Activated gamma-delta T cell treated with anti-CD3 and anti-CD28 coated beads, Interleukin-2, amount 50 U/mL, for 16 hours (primary cell): ENCODE data around the gene NEK11.
A peak's percentile ranks its signal among the peaks of the same experiment; 100 is the strongest.

Experiments used
- DNase-seq: peaks from one replicate; pipeline ENCODE4 v3.0.0-alpha.2; 2020; ENCODE audit warnings: low read depth

Gene NEK11

DNA sequence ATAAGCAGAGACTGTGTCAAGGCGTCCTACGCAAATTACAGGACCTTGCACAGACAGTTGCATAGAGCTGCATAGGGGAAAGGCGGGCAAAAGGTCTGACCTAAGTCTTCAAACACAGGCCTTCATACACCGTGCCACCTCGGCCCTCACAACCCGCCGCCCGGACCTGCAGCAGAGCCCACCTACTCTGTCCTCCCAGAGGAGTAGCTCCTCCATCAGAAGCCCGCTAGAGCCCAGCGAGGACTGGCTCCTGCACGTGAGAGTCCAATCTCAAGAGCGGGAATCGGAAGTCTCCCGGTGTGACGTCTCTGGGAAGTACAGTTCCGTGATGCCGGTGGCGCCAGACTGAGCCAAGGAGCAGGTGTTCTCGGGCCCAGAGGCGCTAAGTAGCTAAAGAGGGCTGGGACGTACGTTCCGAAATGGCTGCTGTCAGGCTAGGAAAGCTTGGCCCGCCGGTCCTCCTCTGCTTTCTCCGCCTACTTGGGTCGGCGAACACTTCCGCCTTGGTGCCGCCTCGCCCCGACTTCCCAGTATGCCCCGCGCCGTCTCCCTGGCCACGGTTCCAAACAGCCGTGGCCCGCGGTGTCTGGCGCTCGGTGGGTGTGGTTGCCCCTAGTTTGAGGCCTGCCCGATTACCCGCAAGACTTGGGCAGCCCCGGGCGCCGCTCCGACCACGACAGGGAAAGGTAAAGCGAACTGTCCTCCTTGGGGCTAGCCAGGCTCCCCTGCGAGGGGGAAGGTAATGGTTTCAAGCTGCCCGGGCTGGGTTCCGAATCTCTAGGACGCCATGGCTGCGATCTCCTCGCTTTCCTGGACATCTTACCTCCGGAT is at the start of gene NEK11, which contains the start of gene ASTE1:
Gene NEK11 (plus strand): TSS at position 557 of the 831 bp plus-strand sequence. CDS start 2,832 bp downstream, outside the sequence.
Gene ASTE1 (minus strand): TSS at position 505 of the 831 bp plus-strand sequence. CDS start 1,519 bp downstream, outside the sequence.
- peak; percentile 86 for DNase-seq

DNA sequence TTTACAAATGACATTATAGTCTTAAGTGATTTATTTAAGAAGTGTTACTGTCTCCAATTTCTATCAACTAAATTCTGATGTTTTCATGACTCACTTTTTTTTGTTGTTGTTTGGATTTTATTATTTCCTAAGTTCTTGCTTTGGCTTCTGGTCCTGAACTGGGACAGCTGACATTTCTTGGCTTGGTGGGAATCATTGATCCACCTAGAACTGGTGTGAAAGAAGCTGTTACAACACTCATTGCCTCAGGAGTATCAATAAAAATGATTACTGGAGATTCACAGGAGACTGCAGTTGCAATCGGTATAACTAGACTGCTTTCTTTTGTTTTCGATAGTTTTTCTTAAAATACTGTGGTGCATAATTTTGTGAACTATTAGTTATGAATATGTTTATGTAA is 47.6 kb upstream of the NEK11 start:
- DNase-seq: no peak

GRCh38 chr3:130981469-130981868 is 45.2 kb upstream of the NEK11 start:
- DNase-seq: no peak

- no peak for DNase-seq
Measured at GRCh38 chr3:130990282-130990681, 36.4 kb upstream of the NEK11 start.

- DNase-seq: no peak
Measured at GRCh38 chr3:130991126-130991525, 35.6 kb upstream of the NEK11 start.

DNA sequence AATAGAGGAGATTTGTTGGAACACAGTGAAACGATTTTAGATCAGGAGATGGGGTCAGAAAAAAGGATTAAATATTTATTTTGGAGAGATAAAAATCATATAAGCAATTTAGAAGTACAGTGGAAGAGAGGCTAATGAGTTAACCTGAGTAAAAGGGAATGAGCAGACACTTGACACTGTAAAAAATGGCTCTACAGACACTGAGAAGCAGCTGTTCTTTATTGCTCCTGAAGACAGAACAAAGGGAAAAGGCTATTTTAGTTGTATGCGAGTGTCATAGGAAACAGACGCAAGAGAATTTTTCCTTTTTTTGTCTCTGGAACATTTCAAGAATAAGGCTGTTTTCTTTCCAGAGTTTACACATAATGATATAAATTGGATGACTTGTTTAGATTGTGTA is 34.3 kb upstream of the NEK11 start:
- DNase-seq: no peak

GRCh38 chr3:130997289-130997688 is 29.4 kb upstream of the NEK11 start:
- DNase-seq: no peak

DNA sequence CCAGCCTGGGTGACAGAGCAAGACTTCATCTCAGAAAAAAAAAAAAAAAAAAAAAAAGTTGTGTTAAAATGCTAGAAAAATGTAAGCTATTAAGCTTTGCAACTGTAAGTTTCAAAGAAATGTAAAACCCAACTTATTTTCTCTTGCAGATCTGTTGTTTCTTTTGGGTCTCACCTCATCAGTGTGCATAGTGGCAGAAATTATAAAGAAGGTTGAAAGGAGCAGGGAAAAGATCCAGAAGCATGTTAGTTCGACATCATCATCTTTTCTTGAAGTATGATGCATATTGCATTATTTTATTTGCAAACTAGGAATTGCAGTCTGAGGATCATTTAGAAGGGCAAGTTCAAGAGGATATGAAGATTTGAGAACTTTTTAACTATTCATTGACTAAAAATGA is 25.6 kb upstream of the NEK11 start:
- DNase-seq: no peak

- DNase-seq: no peak
Measured at GRCh38 chr3:131004603-131005002, 22.1 kb upstream of the NEK11 start.

DNA sequence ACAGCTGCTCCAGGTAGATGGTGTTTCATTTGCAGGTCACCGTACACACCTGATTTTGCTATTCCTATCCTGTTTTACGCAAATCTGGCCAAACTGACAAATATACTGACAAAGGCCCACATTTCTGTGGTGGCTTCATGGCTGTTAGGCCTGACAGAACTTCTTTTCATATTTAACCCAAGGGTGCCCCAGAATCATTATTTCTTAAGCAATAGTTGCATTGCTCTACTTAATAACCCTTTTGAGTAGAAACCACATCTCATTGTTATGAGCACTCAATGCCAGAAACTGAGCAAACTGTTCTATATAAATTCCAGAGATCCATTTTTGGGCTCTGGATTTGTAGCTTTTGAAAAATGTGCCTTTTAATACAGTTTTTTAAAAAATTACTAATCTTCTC is 19.4 kb upstream of the NEK11 start:
- DNase-seq: no peak

- no peak for DNase-seq
Measured at GRCh38 chr3:131007782-131008181, 18.9 kb upstream of the NEK11 start.

DNA sequence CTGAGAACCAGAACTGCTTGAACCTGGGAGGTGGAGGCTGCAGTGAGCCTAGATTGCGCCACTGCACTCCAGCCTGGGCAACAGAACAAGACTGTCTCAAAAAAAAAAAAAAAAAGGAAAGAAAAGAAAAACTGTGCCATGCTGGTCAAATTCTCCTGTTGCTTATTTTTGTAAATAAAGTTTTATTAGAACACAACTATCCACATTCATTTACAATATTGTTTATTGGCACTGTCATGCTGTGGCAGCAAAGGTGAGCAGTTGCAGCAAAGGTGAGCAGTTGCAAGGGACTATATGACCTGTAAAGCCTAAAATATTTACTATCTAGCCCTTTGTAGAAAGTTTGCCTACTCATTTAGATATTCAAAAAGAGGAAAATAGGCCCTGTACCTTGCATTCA is 18.4 kb upstream of the NEK11 start:
- DNase-seq: no peak

DNA sequence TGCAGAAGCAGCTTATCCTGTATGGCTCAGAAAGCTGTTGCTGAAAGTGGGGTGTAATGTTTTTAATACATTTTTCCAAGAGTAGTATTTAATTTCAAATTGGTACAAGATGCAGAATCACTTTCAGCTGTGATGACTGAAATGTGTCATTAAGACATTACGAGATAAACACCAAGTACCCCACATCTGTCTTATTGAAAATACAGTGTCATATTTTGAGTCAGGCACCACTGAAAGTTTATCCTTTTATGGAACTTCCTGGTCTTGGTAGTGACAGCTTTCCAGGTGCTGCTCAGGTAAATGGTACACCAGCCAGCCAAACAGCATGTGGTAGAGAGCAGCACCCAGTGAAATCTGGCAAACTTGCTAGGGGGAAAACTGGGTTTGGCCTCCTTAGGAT is 17.0 kb upstream of the NEK11 start:
- DNase-seq: no peak

DNA sequence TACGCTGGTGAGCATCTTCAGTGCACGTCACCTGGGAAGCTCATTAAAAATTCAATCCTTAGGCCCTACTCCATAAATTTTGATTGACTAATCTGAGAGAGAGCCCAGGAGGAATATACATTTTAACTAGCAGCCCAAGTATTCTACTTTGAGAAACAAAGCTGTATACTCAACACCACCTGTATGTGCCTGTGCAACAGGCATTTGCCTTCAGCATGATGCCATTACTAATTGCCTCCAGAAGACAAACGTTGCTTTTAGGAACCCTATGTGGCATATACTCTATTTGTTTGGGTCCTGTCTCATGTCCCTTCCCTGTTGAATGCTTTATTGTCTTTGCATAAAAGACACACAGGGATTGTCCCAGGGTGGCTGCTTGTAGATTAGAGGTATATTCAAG is 7.7 kb upstream of the NEK11 start:
- DNase-seq: no peak

DNA sequence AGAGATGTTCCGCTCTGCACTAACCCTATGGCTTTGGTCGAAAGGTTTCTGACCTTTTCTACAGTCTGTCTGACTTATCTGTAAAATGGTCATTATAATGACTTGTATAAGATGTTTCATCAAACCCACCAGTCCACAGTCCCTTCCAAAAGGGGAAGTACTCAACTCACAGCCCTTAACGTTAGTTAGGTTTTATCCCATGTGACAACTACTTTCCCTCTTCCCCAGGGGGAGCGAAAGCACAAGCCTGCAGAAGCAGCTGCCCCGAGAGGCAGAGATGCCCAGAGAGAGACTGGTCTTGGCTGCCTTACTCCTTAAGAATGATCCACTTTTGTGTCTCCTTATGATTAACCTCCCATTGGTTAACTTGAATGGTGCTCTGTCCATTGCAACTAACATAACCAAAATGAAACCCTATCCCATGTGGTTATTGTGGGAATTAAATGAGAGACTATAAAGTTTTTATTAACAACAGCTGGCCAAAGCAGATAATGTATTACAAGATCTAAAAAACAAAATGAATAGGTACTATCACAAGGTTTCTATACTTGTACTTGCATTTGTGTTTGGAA is 6.5 kb upstream of the NEK11 start:
- DNase-seq: no peak

- no peak for DNase-seq
Measured at GRCh38 chr3:131025539-131025938, 1.1 kb upstream of the NEK11 start.

GRCh38 chr3:131028844-131029243 is 2.2 kb downstream of the NEK11 start:
- DNase-seq: no peak

GRCh38 chr3:131031660-131032059 is 5.0 kb downstream of the NEK11 start:
- no peak for DNase-seq

DNA sequence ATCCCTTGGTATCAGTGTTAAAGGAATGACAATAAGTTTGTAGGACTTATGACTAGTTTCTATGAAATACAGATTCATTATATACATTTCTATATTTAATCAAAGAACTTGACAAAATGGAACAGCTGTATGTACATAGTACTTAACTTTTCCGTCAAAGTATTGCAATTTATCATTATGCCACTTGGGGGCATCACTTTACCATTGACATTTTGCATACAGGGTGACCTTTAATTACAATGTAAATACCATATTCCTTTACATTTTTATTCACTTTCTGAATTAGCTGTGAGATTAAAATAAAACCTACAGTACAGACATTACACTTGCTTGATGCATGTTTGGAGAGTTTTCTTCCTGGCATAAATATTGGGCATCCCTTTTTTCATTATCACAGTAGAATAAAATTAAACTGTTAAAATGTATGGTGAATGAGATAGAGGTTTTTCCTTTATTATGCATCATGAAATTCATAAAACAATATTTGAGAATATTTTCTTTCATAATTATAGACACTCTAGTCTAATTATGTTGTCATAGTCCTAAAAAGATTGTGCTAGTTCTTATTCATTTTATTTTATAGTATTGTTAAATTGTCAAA is 6.9 kb downstream of the NEK11 start:
- no peak for DNase-seq

DNA sequence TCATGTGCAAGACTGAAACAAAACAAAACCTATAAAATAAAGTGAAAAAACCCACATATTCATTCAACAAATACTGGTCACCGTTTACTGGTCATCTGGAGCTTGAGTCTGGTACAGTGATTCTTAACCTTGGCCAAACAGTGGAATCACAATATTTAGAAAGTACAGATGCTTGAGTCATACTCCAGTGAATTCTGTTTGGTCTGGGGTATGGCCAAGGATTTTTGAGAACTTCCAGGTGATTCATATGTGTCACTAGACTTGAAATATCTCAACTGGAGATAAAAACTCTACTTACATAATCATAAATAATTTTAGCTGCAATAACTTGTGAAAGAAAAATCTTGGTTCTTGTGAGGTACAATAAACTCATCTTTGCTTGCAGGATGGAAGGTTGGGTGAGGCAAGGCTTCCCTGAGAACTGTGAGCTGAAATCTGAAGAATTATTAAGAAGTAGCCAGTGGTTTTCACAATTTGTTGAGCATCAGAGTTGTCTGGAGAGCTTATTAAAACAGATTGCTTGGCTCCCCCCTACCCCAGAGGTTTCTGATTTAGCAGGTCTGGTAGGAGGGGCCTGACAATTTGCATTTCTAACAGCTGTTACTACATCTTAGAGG is 9.6 kb downstream of the NEK11 start:
- no peak for DNase-seq

GRCh38 chr3:131036986-131037385 is 10.3 kb downstream of the NEK11 start:
- no peak for DNase-seq

DNA sequence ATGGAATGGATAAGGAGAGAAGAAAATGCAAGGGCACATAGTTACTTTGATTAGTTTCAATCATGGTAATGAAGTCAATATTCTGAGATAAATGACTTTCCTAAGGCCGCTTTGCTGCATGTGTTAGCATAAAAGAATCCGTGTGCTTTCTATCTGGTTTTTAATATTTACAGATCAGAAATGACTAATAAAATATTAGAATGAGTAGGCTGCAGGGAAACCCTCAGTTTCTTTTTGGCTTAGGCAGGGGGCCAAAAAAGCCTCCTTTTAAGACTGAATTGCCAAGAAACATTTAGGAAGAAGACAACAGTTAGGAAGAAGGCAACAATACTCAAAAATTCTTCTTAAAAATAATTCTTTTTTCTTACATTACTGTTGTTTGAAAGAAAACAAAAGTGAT is 11.6 kb downstream of the NEK11 start:
- DNase-seq: no peak
